GM18861 (cell line): ENCODE measurements around the gene VCP.

ENCODE experiments used
- ATAC-seq: cut with Tn5 transposase; IDR thresholded peaks from one replicate; pipeline ENCODE4 v1.9.1; 2021; ENCODE audit not compliant: unreplicated experiment

VCP gene

GRCh38 chr9:35103660-35104191, 31.3 kb upstream of the VCP start:
- ATAC-seq, result no peak

- ATAC-seq, result peak; percentile 82
Measured at GRCh38 chr9:35102769-35103659, 30.6 kb upstream of the VCP start, which contains the start of gene STOML2. TSS of gene STOML2 (minus strand) at chr9:35103131. CDS start at chr9:35103094, 37 bp downstream.

GRCh38 chr9:35102465-35102768, 30.0 kb upstream of the VCP start:
- ATAC-seq, result no peak

- ATAC-seq, result no peak
Measured at GRCh38 chr9:35097573-35097972, 25.1 kb upstream of the VCP start.

GRCh38 chr9:35096035-35096849, 23.8 kb upstream of the VCP start, which contains the start of gene PIGO:
TSS of gene PIGO (minus strand) at chr9:35096591. CDS start at chr9:35095565, 1,026 bp downstream.
- ATAC-seq, result peak; percentile 78

GRCh38 chr9:35091536-35091935, 19.1 kb upstream of the VCP start:
- no peak for ATAC-seq

- ATAC-seq, result no peak
Measured at GRCh38 chr9:35089434-35089833, 17.0 kb upstream of the VCP start.

- no peak for ATAC-seq
Measured at GRCh38 chr9:35085078-35085477, 12.7 kb upstream of the VCP start.

GRCh38 chr9:35079426-35080341, 7.3 kb upstream of the VCP start, which contains the start of gene FANCG:
TSS of gene FANCG (minus strand) at chr9:35079942. CDS start at chr9:35079524, 418 bp downstream.
- peak; percentile 85 for ATAC-seq

GRCh38 chr9:35079041-35079425, 6.6 kb upstream of the VCP start:
- ATAC-seq, result no peak

- no peak for ATAC-seq
Measured at GRCh38 chr9:35078066-35078465, 5.6 kb upstream of the VCP start.

- ATAC-seq, result no peak
Measured at GRCh38 chr9:35076848-35077247, 4.4 kb upstream of the VCP start.

GRCh38 chr9:35075358-35075757, 2.9 kb upstream of the VCP start:
- no peak for ATAC-seq

GRCh38 chr9:35074791-35075190, 2.4 kb upstream of the VCP start:
- no peak for ATAC-seq

- no peak for ATAC-seq
Measured at GRCh38 chr9:35074141-35074540, 1.7 kb upstream of the VCP start.

GRCh38 chr9:35073279-35073612, 821 bp upstream of the VCP start:
- ATAC-seq, result no peak

GRCh38 chr9:35071814-35072460, 488 bp downstream of the VCP start:
- ATAC-seq, result peak; percentile 43

GRCh38 chr9:35070823-35071813, 1.3 kb downstream of the VCP start:
- ATAC-seq, result no peak

GRCh38 chr9:35069020-35069419, 3.4 kb downstream of the VCP start:
- ATAC-seq, result no peak
